Ovary (tissue), 3 donors: Measurements from ENCODE around the gene KCNJ12.

Experiments used
- CTCF ChIP-seq, 3 donors: fragments of 450-650 bp in 2 of 3; fragments of 200-600 bp in 1 of 3; IDR thresholded peaks; one replicate each; pipeline versions ENCODE4 v1.5.1 to v1.8.0; 2016 to 2022; ENCODE audit warnings: antibody characterized with exemption in 3 of 3, mild to moderate bottlenecking in 1 of 3
- EP300 ChIP-seq: sonication (generic); formaldehyde crosslinking; IDR thresholded peaks from one replicate; pipeline ENCODE4 v1.6.1; 2017; ENCODE audit warnings: antibody characterized with exemption
- POLR2A ChIP-seq: fragments of 450-650 bp; IDR thresholded peaks from one replicate; pipeline ENCODE4 v1.6.1; 2017; ENCODE audit warnings: antibody characterized with exemption, mild to moderate bottlenecking, moderate library complexity
- donor health status: DM: no; HTN: no; CAD: no.

GRCh38 chr17:21352221-21352980, 23.8 kb upstream of the KCNJ12 start:
- TF ChIP-seq CTCF (IDR thresholded peaks at IDR 0.05) (no peak), POLR2A (no peak), EP300 (no peak)
